Activated CD4-positive, CD25-positive, alpha-beta regulatory T cell treated with anti-CD3 and anti-CD28 coated beads, Interleukin-2, amount 50 U/mL, for 16 hours (primary cell): ENCODE measurements around the gene GHDC.

ENCODE experiments used
- DNase-seq: peaks from one replicate; pipeline ENCODE4 v3.0.0-alpha.2; 2020; ENCODE audit warnings: low read depth, low spot score

Gene GHDC

GRCh38 chr17:42182927-42183734 lies 11.2 kb downstream of the GHDC start:
- no peak for DNase-seq

- DNase-seq, result no peak
Observed at GRCh38 chr17:42181851-42182207, 12.5 kb downstream of the GHDC start.

GRCh38 chr17:42180922-42181850 lies 13.1 kb downstream of the GHDC start, which contains the start of gene KCNH4:
TSS of gene KCNH4 (minus strand) at chr17:42181142. CDS start at chr17:42180945, 197 bp downstream.
- DNase-seq, result peak; percentile 71

GRCh38 chr17:42180411-42180921 lies 13.8 kb downstream of the GHDC start:
- DNase-seq, result no peak

- no peak for DNase-seq
Observed at GRCh38 chr17:42179911-42180410, 14.3 kb downstream of the GHDC start.

- DNase-seq, result no peak
Observed at GRCh38 chr17:42179335-42179734, 15.0 kb downstream of the GHDC start.

GRCh38 chr17:42178817-42179216 lies 15.5 kb downstream of the GHDC start:
- no peak for DNase-seq

- no peak for DNase-seq
Observed at GRCh38 chr17:42177684-42178083, 16.6 kb downstream of the GHDC start.

GRCh38 chr17:42174126-42174783 lies 20.0 kb downstream of the GHDC start:
- no peak for DNase-seq

- no peak for DNase-seq
Observed at GRCh38 chr17:42171831-42172230, 22.5 kb downstream of the GHDC start.

GRCh38 chr17:42169351-42169750 lies 24.9 kb downstream of the GHDC start:
- no peak for DNase-seq

- DNase-seq, result no peak
Observed at GRCh38 chr17:42167807-42168206, 26.5 kb downstream of the GHDC start.

- DNase-seq, result no peak
Observed at GRCh38 chr17:42166196-42166763, 28.0 kb downstream of the GHDC start.

- no peak for DNase-seq
Observed at GRCh38 chr17:42165751-42166150, 28.5 kb downstream of the GHDC start.

- DNase-seq, result no peak
Observed at GRCh38 chr17:42163696-42164407, 30.4 kb downstream of the GHDC start.

GRCh38 chr17:42163113-42163512 lies 31.2 kb downstream of the GHDC start:
- DNase-seq, result no peak

GRCh38 chr17:42160531-42160910 lies 33.8 kb downstream of the GHDC start:
- no peak for DNase-seq

- no peak for DNase-seq
Observed at GRCh38 chr17:42159796-42160530, 34.3 kb downstream of the GHDC start.

GRCh38 chr17:42155614-42156045 lies 38.7 kb downstream of the GHDC start:
- no peak for DNase-seq
